Kidney epithelial cell (primary cell): ENCODE measurements around the gene ANXA11. TPM values are rescaled to one million over a fixed set of nuclear protein-coding genes. Genes with fewer than 3 reads are reported as not detected.

ENCODE experiments used
- DNase-seq: peaks from one replicate; pipeline ENCODE4 v3.0.0-alpha.2; 2010; ENCODE audit warnings: low read depth
- H3K27me3 ChIP-seq: 2 replicates; pipeline ENCODE4 v1.6.0; 2011; ENCODE audit warnings: low read length; ENCODE audit not compliant: control insufficient read depth, insufficient read depth
- H3K36me3 ChIP-seq: 2 replicates; pipeline ENCODE4 v1.5.1; 2011; ENCODE audit warnings: low read length; ENCODE audit not compliant: control insufficient read depth, insufficient read depth
- H3K4me3 ChIP-seq: 2 replicates; pipeline ENCODE4 v1.5.1; 2011; ENCODE audit warnings: low read depth, mild to moderate bottlenecking, control low read depth, low read length
- total RNA-seq: library from RNA; depleted of rRNA; stranded (reverse); fragments of >200 nt; gene quantifications from 2 replicates; pipeline ENCODE4 v1.2.3, GENCODE V29; 2015
- TF ChIP-seq, protein P1 (sequence below): IDR thresholded peaks from 2 replicates; pipeline ENCODE4 v1.5.1; 2011; ENCODE audit warnings: mild to moderate bottlenecking, moderate library complexity, low read length, control low read depth, inconsistent platforms; ENCODE audit not compliant: insufficient read depth, poor library complexity, severe bottlenecking

Gene ANXA11
- total RNA-seq, 1 donor from 2014 or later = 182 TPM

DNA sequence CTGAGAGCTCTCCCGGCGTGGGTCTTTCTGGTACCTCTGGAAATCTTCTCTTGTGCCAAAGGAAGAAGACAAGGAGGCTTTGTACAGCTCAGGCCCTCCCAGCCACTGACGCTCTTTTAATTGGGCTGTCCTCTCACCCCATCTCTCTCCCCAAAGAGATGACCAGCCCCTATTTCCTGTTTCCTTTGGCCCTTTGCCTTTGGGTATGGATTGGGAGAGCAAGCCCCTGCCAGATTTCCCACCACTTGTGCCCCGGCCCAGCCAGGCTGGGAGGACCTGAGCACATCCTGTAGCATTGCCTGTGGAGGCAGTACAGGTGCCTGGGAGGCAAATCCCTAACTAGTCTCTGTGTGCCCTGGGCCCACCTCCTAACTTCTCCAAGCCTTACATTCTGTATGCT is 78.5 kb downstream of the ANXA11 start:
- H3K36me3 ChIP-seq = no peaks in the 10 kb centered on the region
- no peak for DNase-seq
- TF ChIP-seq, protein P1, sequence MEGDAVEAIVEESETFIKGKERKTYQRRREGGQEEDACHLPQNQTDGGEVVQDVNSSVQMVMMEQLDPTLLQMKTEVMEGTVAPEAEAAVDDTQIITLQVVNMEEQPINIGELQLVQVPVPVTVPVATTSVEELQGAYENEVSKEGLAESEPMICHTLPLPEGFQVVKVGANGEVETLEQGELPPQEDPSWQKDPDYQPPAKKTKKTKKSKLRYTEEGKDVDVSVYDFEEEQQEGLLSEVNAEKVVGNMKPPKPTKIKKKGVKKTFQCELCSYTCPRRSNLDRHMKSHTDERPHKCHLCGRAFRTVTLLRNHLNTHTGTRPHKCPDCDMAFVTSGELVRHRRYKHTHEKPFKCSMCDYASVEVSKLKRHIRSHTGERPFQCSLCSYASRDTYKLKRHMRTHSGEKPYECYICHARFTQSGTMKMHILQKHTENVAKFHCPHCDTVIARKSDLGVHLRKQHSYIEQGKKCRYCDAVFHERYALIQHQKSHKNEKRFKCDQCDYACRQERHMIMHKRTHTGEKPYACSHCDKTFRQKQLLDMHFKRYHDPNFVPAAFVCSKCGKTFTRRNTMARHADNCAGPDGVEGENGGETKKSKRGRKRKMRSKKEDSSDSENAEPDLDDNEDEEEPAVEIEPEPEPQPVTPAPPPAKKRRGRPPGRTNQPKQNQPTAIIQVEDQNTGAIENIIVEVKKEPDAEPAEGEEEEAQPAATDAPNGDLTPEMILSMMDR = no peak
- peaks cover 3% of the 10 kb centered on the region for H3K27me3 ChIP-seq
- H3K4me3 ChIP-seq = no peak overlapping the region

DNA sequence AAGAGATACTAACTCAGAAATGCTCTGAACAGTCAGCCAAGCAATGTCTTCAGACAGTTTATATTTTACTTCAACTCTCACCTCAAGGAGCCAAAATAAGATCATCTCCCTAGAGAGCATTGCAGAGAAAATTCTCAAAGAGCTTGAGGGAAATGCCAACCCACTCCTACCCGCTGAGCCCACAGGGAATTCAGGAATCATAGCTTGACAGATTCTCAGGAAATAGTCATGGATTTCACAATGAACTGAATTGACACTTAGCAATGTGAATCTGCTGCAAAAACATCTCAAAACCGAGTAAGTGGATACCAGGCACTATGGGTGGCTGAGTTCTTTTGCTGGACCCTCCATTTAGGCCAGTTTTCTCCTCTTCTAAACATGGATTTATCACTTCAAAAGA is 82.6 kb downstream of the ANXA11 start:
- Histone ChIP-seq H3K4me3 (no peak overlapping the region), H3K27me3 (no peaks in the 10 kb centered on the region), H3K36me3 (no peaks in the 10 kb centered on the region)
- no peak for DNase-seq
- TF ChIP-seq, protein P1 = no peak

DNA sequence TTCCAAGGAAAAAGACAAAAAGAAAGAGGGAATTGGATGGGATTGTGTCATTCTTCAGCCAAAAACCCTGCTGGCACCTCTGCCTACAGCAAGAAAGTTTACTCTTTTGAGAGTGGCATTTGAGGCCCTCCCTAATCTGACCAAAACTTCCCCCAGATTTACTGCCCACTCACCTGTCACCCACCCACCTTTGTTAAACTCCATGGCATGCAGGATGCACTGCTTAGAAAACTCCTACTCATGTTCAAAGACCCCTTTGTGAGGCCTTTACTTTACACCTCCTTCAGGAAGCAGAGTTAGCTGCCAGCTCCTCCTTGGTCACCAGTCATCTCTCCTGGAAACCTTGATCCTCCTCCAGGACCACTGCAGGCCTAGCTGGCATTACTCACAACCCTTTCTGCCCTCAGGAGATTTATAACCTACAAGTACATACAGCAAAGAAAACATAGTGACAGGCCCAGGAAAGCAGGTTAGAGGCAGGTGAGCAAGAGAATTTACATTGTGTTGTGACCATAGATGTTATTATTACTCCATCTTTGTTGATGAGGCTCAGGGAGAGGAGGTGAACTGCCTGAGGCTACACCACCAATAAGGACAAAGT is 83.1 kb downstream of the ANXA11 start:
- TF ChIP-seq, protein P1 = no peak
- Histone ChIP-seq H3K36me3 (no peaks in the 10 kb centered on the region), H3K4me3 (no peak overlapping the region), H3K27me3 (no peaks in the 10 kb centered on the region)
- no peak for DNase-seq

DNA sequence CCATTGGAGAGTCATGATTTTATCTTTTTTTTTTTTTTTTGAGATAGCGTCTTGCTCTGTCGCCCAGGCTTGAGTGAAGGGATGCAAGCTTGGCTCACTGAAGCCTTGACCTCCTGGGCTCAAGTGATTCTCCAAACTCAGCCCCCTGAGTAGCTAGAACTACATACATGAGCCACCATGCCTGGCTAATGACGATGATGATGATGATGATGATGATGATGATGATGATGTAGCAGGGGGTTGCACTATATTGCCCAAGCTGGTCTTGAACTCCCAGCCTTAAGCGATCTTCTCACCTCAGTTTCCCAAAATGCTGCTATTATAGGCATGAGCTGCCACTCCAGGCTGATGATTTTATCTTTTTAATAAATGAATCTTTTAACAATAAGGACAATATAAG is 86.7 kb downstream of the ANXA11 start:
- Histone ChIP-seq H3K4me3 (no peak overlapping the region), H3K27me3 (no peaks in the 10 kb centered on the region), H3K36me3 (no peaks in the 10 kb centered on the region)
- TF ChIP-seq, protein P1 = no peak
- DNase-seq = no peak

DNA sequence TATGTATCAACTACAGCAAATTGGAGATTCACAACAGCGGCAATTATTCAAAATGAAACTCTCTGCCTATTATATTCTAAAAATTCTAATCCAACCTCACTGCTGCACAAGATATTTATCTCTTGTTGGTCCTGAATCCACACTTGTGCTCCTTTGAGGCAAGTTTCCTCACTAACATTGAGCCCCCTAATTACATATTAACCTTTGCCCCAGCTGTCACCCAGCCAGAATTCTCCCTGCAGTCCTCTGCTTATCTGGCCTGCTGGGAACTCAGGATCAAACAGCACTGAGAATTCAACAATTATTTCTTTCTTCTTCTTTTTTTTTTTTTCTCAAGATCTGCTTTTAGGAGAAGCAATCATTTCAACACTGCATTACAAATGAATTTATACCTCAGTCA is 94.4 kb downstream of the ANXA11 start:
- H3K4me3 ChIP-seq = no peak overlapping the region
- TF ChIP-seq, protein P1 = no peak
- no peaks in the 10 kb centered on the region for H3K36me3 ChIP-seq
- no peak for DNase-seq
- H3K27me3 ChIP-seq = no peaks in the 10 kb centered on the region

DNA sequence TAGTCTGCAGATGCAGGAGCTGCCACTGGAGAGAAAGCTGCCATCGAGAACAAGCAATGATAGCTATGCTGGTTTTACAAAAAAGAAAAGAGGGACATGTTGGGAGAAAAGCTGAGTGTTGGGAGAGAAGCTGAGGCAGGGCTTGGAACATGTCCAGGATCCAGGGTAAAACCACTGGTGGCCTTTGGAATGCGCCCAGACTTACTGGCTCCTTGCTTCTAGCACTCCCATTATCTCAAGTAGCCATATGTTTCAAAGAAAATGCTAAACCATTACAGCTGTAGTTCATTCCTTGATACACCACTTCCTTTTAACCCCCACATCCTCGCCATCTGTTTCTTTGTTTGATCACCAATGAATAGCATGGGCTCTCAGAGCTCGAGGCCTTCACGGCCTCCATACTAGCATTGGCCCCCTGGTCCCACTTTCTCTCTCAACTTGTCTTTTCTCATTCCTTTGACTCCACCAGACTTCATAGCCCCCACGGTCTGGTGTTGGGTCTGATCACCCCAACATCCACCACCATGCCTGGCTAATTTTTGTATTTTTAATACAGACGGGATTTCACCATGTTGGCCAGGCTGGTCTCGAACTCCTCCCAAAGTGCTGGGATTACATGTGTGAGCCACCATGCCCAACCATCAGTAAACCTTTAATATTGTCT is 96.6 kb downstream of the ANXA11 start:
- DNase-seq = no peak

More for the DNA sequence above, 96.6 kb downstream of the ANXA11 start:
- no peaks in the 10 kb centered on the region for H3K27me3 ChIP-seq
- H3K36me3 ChIP-seq = no peaks in the 10 kb centered on the region
- no peak overlapping the region for H3K4me3 ChIP-seq
- TF ChIP-seq, protein P1 = no peak
